ENCODE results near the gene PLN.
A peak's percentile ranks its signal among the peaks of the same experiment; 100 is the strongest.

The PLN gene

GRCh38 chr6:118546164-118546879 lies 1.8 kb upstream of the PLN start:
- TF ChIP-seq CTCF (IDR thresholded peaks at IDR 0.05; ENCODE audit: poor library complexity, severe bottlenecking): no peak
- DNase-seq (ENCODE audit: low spot score) (no peak), ATAC-seq (ENCODE audit: low read depth) (no peak)
- Histone ChIP-seq H3K27me3 (ENCODE audit: insufficient read depth, poor library complexity, severe bottlenecking) (no peaks in the 10 kb centered on the region), H3K4me1 (ENCODE audit: insufficient read depth, poor library complexity, severe bottlenecking) (peaks cover 1% of the 10 kb centered on the region), H3K9me3 (ENCODE audit: severe bottlenecking) (no peaks in the 10 kb centered on the region), H3K4me3 (ENCODE audit: severe bottlenecking) (no peak overlapping the region), H3K36me3 (ENCODE audit: low read depth) (no peaks in the 10 kb centered on the region), H3K27ac (ENCODE audit: poor library complexity, severe bottlenecking) (no peak overlapping the region)

- H3K36me3 ChIP-seq (ENCODE audit: low read depth): no peaks in the 10 kb centered on the region
- H3K27ac ChIP-seq (ENCODE audit: poor library complexity, severe bottlenecking): no peak overlapping the region
- H3K27me3 ChIP-seq (ENCODE audit: insufficient read depth, poor library complexity, severe bottlenecking): no peaks in the 10 kb centered on the region
- peaks cover 7% of the 10 kb centered on the region for H3K4me1 ChIP-seq (ENCODE audit: insufficient read depth, poor library complexity, severe bottlenecking)
- no peaks in the 10 kb centered on the region for H3K9me3 ChIP-seq (ENCODE audit: severe bottlenecking)
- DNase-seq (ENCODE audit: low spot score): no peak
- no peak for ATAC-seq (ENCODE audit: low read depth)
- no peak overlapping the region for H3K4me3 ChIP-seq (ENCODE audit: severe bottlenecking)
- no peak for TF ChIP-seq CTCF (IDR thresholded peaks at IDR 0.05; ENCODE audit: poor library complexity, severe bottlenecking)
These were observed 1.2 kb upstream of the PLN start for GRCh38 chr6:118546880-118547218.

GRCh38 chr6:118548613-118549012 lies 517 bp downstream of the PLN start:
- H3K36me3 ChIP-seq (ENCODE audit: low read depth): no peaks in the 10 kb centered on the region
- ATAC-seq (ENCODE audit: low read depth) (no peak), DNase-seq (ENCODE audit: low spot score) (no peak)
- peaks cover 8% of the 10 kb centered on the region for H3K4me1 ChIP-seq (ENCODE audit: insufficient read depth, poor library complexity, severe bottlenecking)
- H3K27me3 ChIP-seq (ENCODE audit: insufficient read depth, poor library complexity, severe bottlenecking): no peaks in the 10 kb centered on the region
- H3K4me3 ChIP-seq (ENCODE audit: severe bottlenecking): no peak overlapping the region
- no peaks in the 10 kb centered on the region for H3K9me3 ChIP-seq (ENCODE audit: severe bottlenecking)
- H3K27ac ChIP-seq (ENCODE audit: poor library complexity, severe bottlenecking): no peak overlapping the region
- no peak for TF ChIP-seq CTCF (IDR thresholded peaks at IDR 0.05; ENCODE audit: poor library complexity, severe bottlenecking)

GRCh38 chr6:118551063-118552053 lies 3.3 kb downstream of the PLN start:
- Histone ChIP-seq H3K27ac (ENCODE audit: poor library complexity, severe bottlenecking) (no peak overlapping the region), H3K9me3 (ENCODE audit: severe bottlenecking) (no peaks in the 10 kb centered on the region), H3K4me3 (ENCODE audit: severe bottlenecking) (no peak overlapping the region), H3K4me1 (ENCODE audit: insufficient read depth, poor library complexity, severe bottlenecking) (peaks cover 8% of the 10 kb centered on the region), H3K27me3 (ENCODE audit: insufficient read depth, poor library complexity, severe bottlenecking) (no peaks in the 10 kb centered on the region), H3K36me3 (ENCODE audit: low read depth) (no peaks in the 10 kb centered on the region)
- no peak for DNase-seq (ENCODE audit: low spot score)
- peak; percentile 78 for ATAC-seq (ENCODE audit: low read depth)
- TF ChIP-seq CTCF (IDR thresholded peaks at IDR 0.05; ENCODE audit: poor library complexity, severe bottlenecking): peak; percentile 76

Data from RWPE2 (cell line).